NB4 (cell line): Measurements from ENCODE around the gene JCAD.
"Not testable (repeated sequence)": the region's sequence is repeated elsewhere in the genome, so short reads cannot be mapped to it uniquely, and the experiment has no call there.

Source experiments
- POLR2A ChIP-seq: IDR thresholded peaks from 2 replicates; pipeline ENCODE4 v1.6.1; 2011; ENCODE audit warnings: mild to moderate bottlenecking; ENCODE audit not compliant: insufficient read length; ENCODE audit errors: extremely low read depth
- TF ChIP-seq, protein P1 (sequence below): IDR thresholded peaks from one replicate; pipeline ENCODE4 v1.5.1; 2012; ENCODE audit warnings: low read depth, low read length

DNA sequence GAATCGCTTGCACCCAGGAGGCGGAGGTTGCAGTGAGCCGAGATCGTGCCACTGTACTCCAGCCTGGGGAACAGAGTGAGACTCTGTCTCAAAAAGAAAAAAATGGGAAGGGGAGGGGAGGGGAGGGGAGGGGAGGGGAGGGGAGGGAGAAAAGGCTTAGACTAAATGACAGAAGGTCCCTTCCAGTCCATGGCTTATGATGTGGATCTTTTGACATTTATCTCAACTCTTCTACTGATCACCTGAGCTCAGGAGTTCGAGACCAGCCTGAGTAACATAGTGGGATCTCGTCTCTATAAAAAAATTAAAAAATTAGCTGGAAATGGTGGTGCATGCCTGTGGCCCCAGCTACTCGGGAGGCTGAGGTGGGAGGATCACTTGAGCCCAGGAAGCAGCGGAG, 34.0 kb downstream of the JCAD start:
- TF ChIP-seq, protein P1, sequence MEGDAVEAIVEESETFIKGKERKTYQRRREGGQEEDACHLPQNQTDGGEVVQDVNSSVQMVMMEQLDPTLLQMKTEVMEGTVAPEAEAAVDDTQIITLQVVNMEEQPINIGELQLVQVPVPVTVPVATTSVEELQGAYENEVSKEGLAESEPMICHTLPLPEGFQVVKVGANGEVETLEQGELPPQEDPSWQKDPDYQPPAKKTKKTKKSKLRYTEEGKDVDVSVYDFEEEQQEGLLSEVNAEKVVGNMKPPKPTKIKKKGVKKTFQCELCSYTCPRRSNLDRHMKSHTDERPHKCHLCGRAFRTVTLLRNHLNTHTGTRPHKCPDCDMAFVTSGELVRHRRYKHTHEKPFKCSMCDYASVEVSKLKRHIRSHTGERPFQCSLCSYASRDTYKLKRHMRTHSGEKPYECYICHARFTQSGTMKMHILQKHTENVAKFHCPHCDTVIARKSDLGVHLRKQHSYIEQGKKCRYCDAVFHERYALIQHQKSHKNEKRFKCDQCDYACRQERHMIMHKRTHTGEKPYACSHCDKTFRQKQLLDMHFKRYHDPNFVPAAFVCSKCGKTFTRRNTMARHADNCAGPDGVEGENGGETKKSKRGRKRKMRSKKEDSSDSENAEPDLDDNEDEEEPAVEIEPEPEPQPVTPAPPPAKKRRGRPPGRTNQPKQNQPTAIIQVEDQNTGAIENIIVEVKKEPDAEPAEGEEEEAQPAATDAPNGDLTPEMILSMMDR, result not testable (repeated sequence)
- TF ChIP-seq POLR2A, result not testable (repeated sequence)
